OCI-LY1 (cell line): Measurements from ENCODE around the gene THSD1.

ENCODE experiments used
- H2AFZ ChIP-seq: fragments of 200-600 bp; sonication (generic), shearing (Covaris generic); 2 replicates; pipeline ENCODE4 v1.6.0; 2014; ENCODE audit warnings: antibody characterized with exemption, mild to moderate bottlenecking, low read length
- H3F3A ChIP-seq: fragments of 200-600 bp; sonication (generic), shearing (Covaris generic); 2 replicates; pipeline ENCODE4 v1.6.0; 2014; ENCODE audit warnings: mild to moderate bottlenecking, antibody characterized with exemption, low read length, moderate library complexity; ENCODE audit not compliant: insufficient read depth
- H3K27ac ChIP-seq: fragments of 200-600 bp; sonication (generic); 2 replicates; pipeline ENCODE4 v1.5.1; 2014; ENCODE audit warnings: low read length, mixed run types, mild to moderate bottlenecking, low read depth; ENCODE audit not compliant: poor library complexity, severe bottlenecking
- H3K27me3 ChIP-seq: fragments of 200-600 bp; sonication (generic); 2 replicates; pipeline ENCODE4 v1.6.0; 2014; ENCODE audit warnings: antibody characterized with exemption, mild to moderate bottlenecking, low read length, moderate library complexity; ENCODE audit not compliant: insufficient read depth
- H3K36me3 ChIP-seq: fragments of 200-600 bp; sonication (generic); 2 replicates; pipeline ENCODE4 v1.6.1; 2014; ENCODE audit warnings: mild to moderate bottlenecking, antibody characterized with exemption, low read length, moderate library complexity, mixed read lengths; ENCODE audit not compliant: insufficient read depth
- H3K4me1 ChIP-seq: fragments of 200-600 bp; sonication (generic); 2 replicates; pipeline ENCODE4 v1.5.1; 2014; ENCODE audit warnings: mild to moderate bottlenecking, low read length, moderate library complexity; ENCODE audit not compliant: insufficient read depth, severe bottlenecking
- H3K4me2 ChIP-seq: fragments of 200-600 bp; sonication (generic), shearing (Covaris generic); 2 replicates; pipeline ENCODE4 v1.6.1; 2014; ENCODE audit warnings: low read length
- H3K4me3 ChIP-seq: fragments of 200-600 bp; sonication (generic); 2 replicates; pipeline ENCODE4 v1.5.1; 2014; ENCODE audit warnings: low read length, low read depth, mild to moderate bottlenecking, mixed read lengths; ENCODE audit not compliant: poor library complexity, severe bottlenecking
- H3K79me2 ChIP-seq: fragments of 200-600 bp; shearing (Covaris generic); 2 replicates; pipeline ENCODE4 v1.6.1; 2016; ENCODE audit warnings: mixed run types, low read length, mixed read lengths; ENCODE audit not compliant: insufficient read depth
- H3K9ac ChIP-seq: fragments of 200-600 bp; sonication (generic), shearing (Covaris generic); 2 replicates; pipeline ENCODE4 v1.6.1; 2014; ENCODE audit warnings: mild to moderate bottlenecking, low read length, mixed read lengths
- H3K9me2 ChIP-seq: fragments of 200-600 bp; sonication (generic), shearing (Covaris generic); 2 replicates; pipeline ENCODE4 v1.6.1; 2014; ENCODE audit warnings: low read depth, mild to moderate bottlenecking, low read length, mixed read lengths
- H3K9me3 ChIP-seq: fragments of 200-600 bp; shearing (Covaris generic); 2 replicates; pipeline ENCODE4 v1.6.1; 2014; ENCODE audit warnings: low read length, mixed read lengths
- H4K20me1 ChIP-seq: fragments of 200-600 bp; sonication (generic), shearing (Covaris generic); 2 replicates; pipeline ENCODE4 v1.6.0; 2016; ENCODE audit warnings: mild to moderate bottlenecking, low read length; ENCODE audit not compliant: insufficient read depth
- EZH2 ChIP-seq: fragments of 200-600 bp; sonication (generic), shearing (Covaris generic); IDR thresholded peaks from 2 replicates; pipeline ENCODE4 v1.8.0; 2017; ENCODE audit warnings: borderline replicate concordance, mixed run types, mild to moderate bottlenecking, antibody characterized with exemption, low read length, moderate library complexity, mixed read lengths
- TF ChIP-seq, protein P1 (sequence below): fragments of 200-600 bp; sonication (generic), shearing (Covaris generic); IDR thresholded peaks from 2 replicates; pipeline ENCODE4 v1.5.1; 2017; ENCODE audit warnings: mild to moderate bottlenecking, antibody characterized with exemption, low read length, moderate library complexity, mixed read lengths

THSD1 gene

DNA sequence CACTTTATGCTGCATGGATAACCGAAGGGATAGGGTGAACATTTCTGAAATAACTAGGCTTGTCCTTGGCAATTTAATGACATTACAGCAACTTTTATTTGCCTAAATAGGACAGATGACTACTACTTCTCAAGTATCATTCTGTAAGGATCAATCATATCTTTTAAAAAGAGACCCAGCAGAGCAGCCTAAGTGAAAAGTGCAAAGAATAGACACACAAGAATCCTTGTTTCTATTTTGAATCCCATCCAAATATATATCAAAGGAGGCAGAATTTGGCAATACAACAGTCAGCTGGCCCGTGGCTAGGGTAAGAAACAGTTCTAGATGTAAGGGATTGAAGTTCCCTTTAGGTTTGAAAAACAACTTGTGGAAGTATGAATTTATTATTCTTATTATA lies 6.9 kb downstream of the THSD1 start:
- H3K79me2 ChIP-seq, result no peaks in the 10 kb centered on the region
- H3K4me3 ChIP-seq, result no peak overlapping the region
- H3F3A ChIP-seq, result no peaks in the 10 kb centered on the region
- H2AFZ ChIP-seq, result no peak overlapping the region
- no peaks in the 10 kb centered on the region for H3K27me3 ChIP-seq
- H3K4me2 ChIP-seq, result no peak overlapping the region
- H3K9me3 ChIP-seq, result no peaks in the 10 kb centered on the region
- H4K20me1 ChIP-seq, result no peaks in the 10 kb centered on the region
- H3K27ac ChIP-seq, result no peak overlapping the region
- H3K9me2 ChIP-seq, result no peaks in the 10 kb centered on the region
- H3K9ac ChIP-seq, result no peak overlapping the region
- H3K36me3 ChIP-seq, result no peaks in the 10 kb centered on the region
- H3K4me1 ChIP-seq, result no peaks in the 10 kb centered on the region
- TF ChIP-seq, protein P1, sequence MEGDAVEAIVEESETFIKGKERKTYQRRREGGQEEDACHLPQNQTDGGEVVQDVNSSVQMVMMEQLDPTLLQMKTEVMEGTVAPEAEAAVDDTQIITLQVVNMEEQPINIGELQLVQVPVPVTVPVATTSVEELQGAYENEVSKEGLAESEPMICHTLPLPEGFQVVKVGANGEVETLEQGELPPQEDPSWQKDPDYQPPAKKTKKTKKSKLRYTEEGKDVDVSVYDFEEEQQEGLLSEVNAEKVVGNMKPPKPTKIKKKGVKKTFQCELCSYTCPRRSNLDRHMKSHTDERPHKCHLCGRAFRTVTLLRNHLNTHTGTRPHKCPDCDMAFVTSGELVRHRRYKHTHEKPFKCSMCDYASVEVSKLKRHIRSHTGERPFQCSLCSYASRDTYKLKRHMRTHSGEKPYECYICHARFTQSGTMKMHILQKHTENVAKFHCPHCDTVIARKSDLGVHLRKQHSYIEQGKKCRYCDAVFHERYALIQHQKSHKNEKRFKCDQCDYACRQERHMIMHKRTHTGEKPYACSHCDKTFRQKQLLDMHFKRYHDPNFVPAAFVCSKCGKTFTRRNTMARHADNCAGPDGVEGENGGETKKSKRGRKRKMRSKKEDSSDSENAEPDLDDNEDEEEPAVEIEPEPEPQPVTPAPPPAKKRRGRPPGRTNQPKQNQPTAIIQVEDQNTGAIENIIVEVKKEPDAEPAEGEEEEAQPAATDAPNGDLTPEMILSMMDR, result no peak
- no peak for TF ChIP-seq EZH2

DNA sequence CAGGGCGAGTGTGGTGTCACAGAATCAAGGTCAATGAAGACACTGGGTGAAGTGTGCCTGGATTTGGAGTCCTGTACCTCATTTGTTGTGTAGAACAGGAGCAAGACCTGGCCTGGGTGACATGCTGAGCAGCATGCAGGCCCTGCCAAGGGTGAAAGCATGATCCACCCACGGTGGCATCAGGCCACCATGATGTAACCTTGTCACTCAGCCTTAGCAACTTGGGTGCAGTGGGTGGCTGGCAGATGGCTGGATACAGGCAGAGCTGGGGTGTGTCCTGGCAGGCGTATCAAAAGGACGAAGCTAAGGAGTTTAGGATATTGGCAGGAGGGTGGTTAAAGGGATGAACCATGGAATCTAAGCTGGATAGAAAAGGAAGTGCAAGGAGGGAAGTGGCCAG lies 10.3 kb downstream of the THSD1 start:
- Histone ChIP-seq H3K4me2 (no peak overlapping the region), H3K9me3 (no peaks in the 10 kb centered on the region), H3K4me3 (no peak overlapping the region), H3F3A (no peaks in the 10 kb centered on the region), H4K20me1 (no peaks in the 10 kb centered on the region), H3K9ac (no peak overlapping the region), H3K79me2 (no peaks in the 10 kb centered on the region), H3K27me3 (no peaks in the 10 kb centered on the region), H3K4me1 (no peaks in the 10 kb centered on the region), H3K27ac (no peak overlapping the region), H3K36me3 (no peaks in the 10 kb centered on the region), H3K9me2 (no peaks in the 10 kb centered on the region), H2AFZ (no peak overlapping the region)
- TF ChIP-seq, protein P1, result no peak

DNA sequence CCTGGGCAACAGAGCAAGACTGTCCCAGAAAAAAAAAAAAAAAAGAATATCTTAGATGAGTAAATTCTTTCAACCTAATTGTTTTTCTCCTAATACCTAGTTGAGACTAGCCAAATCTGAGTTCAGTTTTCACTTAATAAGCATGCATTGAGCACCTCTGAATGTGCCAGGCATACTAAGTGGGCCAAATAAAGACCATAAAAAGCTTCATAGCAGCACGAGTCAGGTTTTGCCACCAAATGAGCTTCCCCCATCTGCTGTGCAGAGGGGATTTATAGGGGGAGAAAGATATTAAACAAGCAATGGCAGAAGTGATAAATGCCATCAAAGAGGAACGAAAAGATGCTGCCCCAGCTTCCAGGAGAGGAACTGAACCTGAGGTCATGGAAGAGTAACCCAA lies 11.4 kb downstream of the THSD1 start:
- no peaks in the 10 kb centered on the region for H4K20me1 ChIP-seq
- H2AFZ ChIP-seq, result no peak overlapping the region
- TF ChIP-seq EZH2, result no peak
- TF ChIP-seq, protein P1, result no peak
- no peaks in the 10 kb centered on the region for H3K4me1 ChIP-seq
- H3K4me3 ChIP-seq, result no peak overlapping the region
- no peaks in the 10 kb centered on the region for H3K36me3 ChIP-seq
- no peak overlapping the region for H3K27ac ChIP-seq
- H3K9ac ChIP-seq, result no peak overlapping the region
- H3F3A ChIP-seq, result no peaks in the 10 kb centered on the region
- H3K27me3 ChIP-seq, result no peaks in the 10 kb centered on the region
- H3K4me2 ChIP-seq, result no peak overlapping the region
- no peaks in the 10 kb centered on the region for H3K9me3 ChIP-seq
- H3K9me2 ChIP-seq, result no peaks in the 10 kb centered on the region
- no peaks in the 10 kb centered on the region for H3K79me2 ChIP-seq
